ENCODE results near the gene REM2.

DNA sequence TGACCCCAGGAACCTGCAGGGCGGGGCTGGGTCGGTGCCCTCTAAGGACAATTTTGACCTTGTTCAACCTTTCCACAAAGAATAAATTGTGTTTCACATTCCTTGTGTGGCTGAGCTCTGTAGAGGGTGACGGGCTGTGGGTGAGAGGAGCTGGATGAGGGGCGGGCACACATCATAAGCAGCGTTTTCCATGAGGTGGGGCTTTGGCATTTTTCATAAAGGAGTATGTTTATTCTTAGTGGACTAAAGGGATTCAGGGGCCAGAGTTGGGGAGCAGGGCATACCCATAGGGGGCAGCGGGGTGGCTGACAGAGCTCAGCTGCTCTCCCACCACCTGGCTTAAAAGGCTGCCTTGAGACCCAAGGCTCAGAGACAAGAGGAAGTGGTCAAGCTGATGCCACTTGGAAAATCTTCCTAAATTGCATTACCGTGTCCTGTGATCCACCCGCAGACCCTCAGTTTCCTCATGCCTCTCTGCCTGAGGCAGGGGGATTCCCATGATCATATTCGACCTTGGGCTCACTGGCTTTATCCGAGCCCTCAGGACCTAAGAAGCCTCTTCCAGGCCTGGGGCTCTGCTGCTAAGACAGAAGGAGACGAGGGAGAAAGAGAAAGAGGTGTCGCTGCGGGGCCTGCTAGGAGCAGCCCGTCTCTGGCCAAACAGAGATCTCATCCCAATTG lies 35.2 kb upstream of the REM2 start:
- TF ChIP-seq POLR2AphosphoS5 (IDR thresholded peaks at IDR 0.05; ENCODE audit: low read depth, low read length) (no peak), SIN3A (IDR thresholded peaks at IDR 0.05; ENCODE audit: borderline replicate concordance, insufficient read depth, low read length) (no peak), TAF1 (IDR thresholded peaks at IDR 0.05; ENCODE audit: borderline replicate concordance, insufficient read depth, low read length) (no peak), FOXP2 (optimal IDR thresholded peaks at IDR 0.05; ENCODE audit: borderline replicate concordance, extremely low read depth, extremely low read length, insufficient read depth) (no peak)
- TF ChIP-seq, protein P1, sequence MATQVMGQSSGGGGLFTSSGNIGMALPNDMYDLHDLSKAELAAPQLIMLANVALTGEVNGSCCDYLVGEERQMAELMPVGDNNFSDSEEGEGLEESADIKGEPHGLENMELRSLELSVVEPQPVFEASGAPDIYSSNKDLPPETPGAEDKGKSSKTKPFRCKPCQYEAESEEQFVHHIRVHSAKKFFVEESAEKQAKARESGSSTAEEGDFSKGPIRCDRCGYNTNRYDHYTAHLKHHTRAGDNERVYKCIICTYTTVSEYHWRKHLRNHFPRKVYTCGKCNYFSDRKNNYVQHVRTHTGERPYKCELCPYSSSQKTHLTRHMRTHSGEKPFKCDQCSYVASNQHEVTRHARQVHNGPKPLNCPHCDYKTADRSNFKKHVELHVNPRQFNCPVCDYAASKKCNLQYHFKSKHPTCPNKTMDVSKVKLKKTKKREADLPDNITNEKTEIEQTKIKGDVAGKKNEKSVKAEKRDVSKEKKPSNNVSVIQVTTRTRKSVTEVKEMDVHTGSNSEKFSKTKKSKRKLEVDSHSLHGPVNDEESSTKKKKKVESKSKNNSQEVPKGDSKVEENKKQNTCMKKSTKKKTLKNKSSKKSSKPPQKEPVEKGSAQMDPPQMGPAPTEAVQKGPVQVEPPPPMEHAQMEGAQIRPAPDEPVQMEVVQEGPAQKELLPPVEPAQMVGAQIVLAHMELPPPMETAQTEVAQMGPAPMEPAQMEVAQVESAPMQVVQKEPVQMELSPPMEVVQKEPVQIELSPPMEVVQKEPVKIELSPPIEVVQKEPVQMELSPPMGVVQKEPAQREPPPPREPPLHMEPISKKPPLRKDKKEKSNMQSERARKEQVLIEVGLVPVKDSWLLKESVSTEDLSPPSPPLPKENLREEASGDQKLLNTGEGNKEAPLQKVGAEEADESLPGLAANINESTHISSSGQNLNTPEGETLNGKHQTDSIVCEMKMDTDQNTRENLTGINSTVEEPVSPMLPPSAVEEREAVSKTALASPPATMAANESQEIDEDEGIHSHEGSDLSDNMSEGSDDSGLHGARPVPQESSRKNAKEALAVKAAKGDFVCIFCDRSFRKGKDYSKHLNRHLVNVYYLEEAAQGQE (IDR thresholded peaks at IDR 0.05; ENCODE audit: insufficient read depth in 1 of 2, low read depth in 2 of 2, low read length in 2 of 2): no peak
